GM12892 (cell line): ENCODE measurements around the gene SLC7A6.

Source experiments
- DNase-seq: peaks from one replicate; pipeline ENCODE4 v3.0.0; 2011; ENCODE audit not compliant: insufficient read length
- FAIRE-seq: peaks from 2 replicates; lab custom pipeline; 2011; peaks lifted over from hg19 to GRCh38; lab: Jason Lieb, UNC
- POLR2A ChIP-seq: IDR thresholded peaks from 2 replicates; pipeline ENCODE4 v1.6.1; 2011; ENCODE audit warnings: low read depth, low read length, control low read depth
- POLR2AphosphoS5 ChIP-seq: IDR thresholded peaks from 2 replicates; pipeline ENCODE4 v1.6.1; 2011; ENCODE audit warnings: low read depth, low read length, control low read depth
- TAF1 ChIP-seq: IDR thresholded peaks from 2 replicates; pipeline ENCODE4 v1.6.1; 2011; ENCODE audit warnings: low read depth, mild to moderate bottlenecking, control low read depth, low read length, borderline replicate concordance

SLC7A6 gene

GRCh38 chr16:68267612-68268405, 3.5 kb downstream of the SLC7A6 start:
- FAIRE-seq (no peak), DNase-seq (no peak)
- TF ChIP-seq POLR2AphosphoS5 (no peak), TAF1 (no peak), POLR2A (no peak)

- FAIRE-seq (no peak), DNase-seq (no peak)
- no peak for TF ChIP-seq POLR2AphosphoS5
- no peak for TF ChIP-seq TAF1
- TF ChIP-seq POLR2A: no peak
Observed at GRCh38 chr16:68269793-68270192, 5.5 kb downstream of the SLC7A6 start.

GRCh38 chr16:68270353-68270752, 6.0 kb downstream of the SLC7A6 start:
- DNase-seq (no peak), FAIRE-seq (no peak)
- TF ChIP-seq TAF1: no peak
- no peak for TF ChIP-seq POLR2AphosphoS5
- TF ChIP-seq POLR2A: no peak

- no peak for FAIRE-seq
- no peak for DNase-seq
- TF ChIP-seq POLR2AphosphoS5: no peak
- no peak for TF ChIP-seq POLR2A
- TF ChIP-seq TAF1: no peak
Observed at GRCh38 chr16:68272507-68273209, 8.3 kb downstream of the SLC7A6 start.

- no peak for TF ChIP-seq POLR2AphosphoS5
- TF ChIP-seq TAF1: no peak
- no peak for TF ChIP-seq POLR2A
- DNase-seq (no peak), FAIRE-seq (no peak)
Observed at GRCh38 chr16:68273459-68273858, 9.1 kb downstream of the SLC7A6 start.

GRCh38 chr16:68273896-68274295, 9.6 kb downstream of the SLC7A6 start:
- DNase-seq (no peak), FAIRE-seq (peak; percentile 17)
- no peak for TF ChIP-seq TAF1
- no peak for TF ChIP-seq POLR2AphosphoS5
- TF ChIP-seq POLR2A: no peak

GRCh38 chr16:68274441-68274840, 10.1 kb downstream of the SLC7A6 start:
- no peak for TF ChIP-seq POLR2A
- FAIRE-seq (no peak), DNase-seq (no peak)

GRCh38 chr16:68275611-68276191, 11.4 kb downstream of the SLC7A6 start:
- DNase-seq (peak; percentile 51), FAIRE-seq (peak; percentile 92)
- TF ChIP-seq TAF1 (no peak), POLR2AphosphoS5 (no peak), POLR2A (no peak)

GRCh38 chr16:68276223-68276622, 11.9 kb downstream of the SLC7A6 start:
- TF ChIP-seq TAF1 (no peak), POLR2AphosphoS5 (no peak), POLR2A (no peak)
- FAIRE-seq (no peak), DNase-seq (no peak)

GRCh38 chr16:68279726-68280558, 15.6 kb downstream of the SLC7A6 start:
- FAIRE-seq: no peak
- no peak for TF ChIP-seq TAF1
- TF ChIP-seq POLR2AphosphoS5: no peak

More at GRCh38 chr16:68279726-68280558, 15.6 kb downstream of the SLC7A6 start:
- no peak for DNase-seq
